Epithelial cell of esophagus (primary cell): ENCODE results near the gene CIBAR2.

Experiments
- DNase-seq: peaks from one replicate; pipeline ENCODE4 v3.0.0; 2010; ENCODE audit warnings: low read depth
- H3K4me3 ChIP-seq: 2 replicates; pipeline ENCODE4 v1.5.1; 2011; ENCODE audit warnings: mild to moderate bottlenecking, low read length, control low read depth
- CTCF ChIP-seq: IDR thresholded peaks from 2 replicates; pipeline ENCODE4 v1.5.1; 2011; ENCODE audit warnings: low read depth, mild to moderate bottlenecking, low read length, control low read depth, inconsistent platforms; ENCODE audit not compliant: insufficient read depth; ENCODE audit errors: missing control alignments

CIBAR2 gene

GRCh38 chr16:85049706-85050305, 62.5 kb downstream of the CIBAR2 start:
- H3K4me3 ChIP-seq, result no peak overlapping the region
- TF ChIP-seq CTCF, result no peak
- no peak for DNase-seq

GRCh38 chr16:85048921-85049562, 63.2 kb downstream of the CIBAR2 start:
- TF ChIP-seq CTCF, result no peak
- DNase-seq, result no peak
- no peak overlapping the region for H3K4me3 ChIP-seq
